Measurements from ENCODE around the gene TSPAN3. TPM values are rescaled to one million over a fixed set of nuclear protein-coding genes. Genes with fewer than 3 reads are reported as not detected.

The TSPAN3 gene
- total and polyA plus RNA-seq, 10 of the 15 experiments (the other 5 are each of a cell fraction or from before 2014, with no cell fraction given) = 18.9 to 114 (median 57.2) TPM

DNA sequence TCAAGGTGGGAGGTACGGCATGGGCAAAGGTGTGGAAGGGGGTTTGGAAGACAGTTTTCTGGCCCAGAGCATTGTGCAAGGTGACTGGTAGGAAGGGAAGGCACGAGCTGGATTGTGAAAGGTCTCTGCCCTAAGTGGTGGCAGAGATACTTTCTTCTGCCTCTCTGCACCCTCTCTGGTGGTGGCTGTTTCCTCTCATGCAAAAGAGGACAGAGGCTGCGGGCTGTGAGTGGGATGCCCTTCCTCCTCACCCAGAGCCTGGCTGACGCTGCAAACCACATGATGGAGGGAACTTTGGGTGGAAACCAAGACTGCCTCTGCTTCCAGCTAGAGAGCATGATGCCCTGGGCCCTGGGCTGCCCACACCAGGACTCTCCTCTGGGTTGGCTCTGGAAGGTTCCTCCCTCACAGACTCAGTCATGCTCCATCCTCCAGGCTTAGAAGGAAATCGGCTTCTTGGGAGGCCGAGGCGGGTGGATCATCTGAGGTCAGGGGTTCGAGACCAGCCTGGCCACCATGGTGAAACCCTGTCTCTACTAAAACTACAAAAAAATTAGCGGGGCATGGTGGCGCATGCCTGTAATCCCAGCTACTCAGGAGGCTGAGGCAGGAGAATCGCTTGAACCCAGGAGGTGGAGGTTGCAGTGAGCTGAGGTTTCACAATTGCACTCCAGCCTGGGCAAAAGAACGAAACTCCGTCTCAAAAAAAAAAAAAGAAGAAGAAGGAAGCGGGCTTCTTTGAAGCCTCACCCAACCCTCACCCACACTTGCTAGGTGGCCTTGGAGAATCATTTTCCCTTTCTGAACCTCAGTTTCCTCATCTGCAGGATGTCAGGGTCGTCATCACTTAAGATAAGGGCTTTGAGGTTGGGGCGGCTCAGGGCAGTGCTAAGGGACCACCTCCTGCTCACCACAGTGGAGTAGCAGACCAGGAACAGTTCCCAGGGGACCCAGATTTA is 67.7 kb downstream of the TSPAN3 start (continued):
- TF ChIP-seq PAX8 (IDR thresholded peaks at IDR 0.05) (no peak), EP300 (IDR thresholded peaks at IDR 0.05; ENCODE audit: borderline replicate concordance in 1 of 2, control insufficient read depth in 1 of 2, low read depth in 2 of 2, low read length in 2 of 2) (peak in 1 of 2 experiments; percentile 20; a peak in 1 of 4 replicates), PAX5 (IDR thresholded peaks at IDR 0.05; ENCODE audit: borderline replicate concordance, low read depth, low read length) (no peak; the same call in 1 of the 2 replicates), HDAC6 (IDR thresholded peaks at IDR 0.05; ENCODE audit: unreplicated experiment) (no peak), ZBED1 (IDR thresholded peaks at IDR 0.05; ENCODE audit: borderline replicate concordance) (no peak), ZZZ3 (IDR thresholded peaks at IDR 0.05; ENCODE audit: control insufficient read depth, insufficient read length, low read depth) (no peak), POLR2A (IDR thresholded peaks at IDR 0.05; ENCODE audit: low read depth, low read length) (no peak), FOXM1 (IDR thresholded peaks at IDR 0.05; ENCODE audit: low read depth, low read length) (no peak), DPF2 (IDR thresholded peaks at IDR 0.05) (peak; percentile 48; the same call in 1 of the 2 replicates), BACH1 (IDR thresholded peaks at IDR 0.05; ENCODE audit: borderline replicate concordance) (no peak), KLF5 (IDR thresholded peaks at IDR 0.05; ENCODE audit: partially characterized antibody) (no peak), GATAD2B (conservative IDR thresholded peaks at IDR 0.05; ENCODE audit: low read depth) (peak; percentile 62; the same call in 1 of the 2 replicates), POLR2AphosphoS5 (IDR thresholded peaks at IDR 0.05; ENCODE audit: low read length) (no peak), TCF3 (IDR thresholded peaks at IDR 0.05; ENCODE audit: borderline replicate concordance, insufficient read depth, low read depth, low read length) (no peak)
- TF ChIP-seq, protein P1, sequence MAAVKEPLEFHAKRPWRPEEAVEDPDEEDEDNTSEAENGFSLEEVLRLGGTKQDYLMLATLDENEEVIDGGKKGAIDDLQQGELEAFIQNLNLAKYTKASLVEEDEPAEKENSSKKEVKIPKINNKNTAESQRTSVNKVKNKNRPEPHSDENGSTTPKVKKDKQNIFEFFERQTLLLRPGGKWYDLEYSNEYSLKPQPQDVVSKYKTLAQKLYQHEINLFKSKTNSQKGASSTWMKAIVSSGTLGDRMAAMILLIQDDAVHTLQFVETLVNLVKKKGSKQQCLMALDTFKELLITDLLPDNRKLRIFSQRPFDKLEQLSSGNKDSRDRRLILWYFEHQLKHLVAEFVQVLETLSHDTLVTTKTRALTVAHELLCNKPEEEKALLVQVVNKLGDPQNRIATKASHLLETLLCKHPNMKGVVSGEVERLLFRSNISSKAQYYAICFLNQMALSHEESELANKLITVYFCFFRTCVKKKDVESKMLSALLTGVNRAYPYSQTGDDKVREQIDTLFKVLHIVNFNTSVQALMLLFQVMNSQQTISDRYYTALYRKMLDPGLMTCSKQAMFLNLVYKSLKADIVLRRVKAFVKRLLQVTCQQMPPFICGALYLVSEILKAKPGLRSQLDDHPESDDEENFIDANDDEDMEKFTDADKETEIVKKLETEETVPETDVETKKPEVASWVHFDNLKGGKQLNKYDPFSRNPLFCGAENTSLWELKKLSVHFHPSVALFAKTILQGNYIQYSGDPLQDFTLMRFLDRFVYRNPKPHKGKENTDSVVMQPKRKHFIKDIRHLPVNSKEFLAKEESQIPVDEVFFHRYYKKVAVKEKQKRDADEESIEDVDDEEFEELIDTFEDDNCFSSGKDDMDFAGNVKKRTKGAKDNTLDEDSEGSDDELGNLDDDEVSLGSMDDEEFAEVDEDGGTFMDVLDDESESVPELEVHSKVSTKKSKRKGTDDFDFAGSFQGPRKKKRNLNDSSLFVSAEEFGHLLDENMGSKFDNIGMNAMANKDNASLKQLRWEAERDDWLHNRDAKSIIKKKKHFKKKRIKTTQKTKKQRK (IDR thresholded peaks at IDR 0.05; ENCODE audit: low read depth, low read length) = no peak
- TF ChIP-seq, protein P2, sequence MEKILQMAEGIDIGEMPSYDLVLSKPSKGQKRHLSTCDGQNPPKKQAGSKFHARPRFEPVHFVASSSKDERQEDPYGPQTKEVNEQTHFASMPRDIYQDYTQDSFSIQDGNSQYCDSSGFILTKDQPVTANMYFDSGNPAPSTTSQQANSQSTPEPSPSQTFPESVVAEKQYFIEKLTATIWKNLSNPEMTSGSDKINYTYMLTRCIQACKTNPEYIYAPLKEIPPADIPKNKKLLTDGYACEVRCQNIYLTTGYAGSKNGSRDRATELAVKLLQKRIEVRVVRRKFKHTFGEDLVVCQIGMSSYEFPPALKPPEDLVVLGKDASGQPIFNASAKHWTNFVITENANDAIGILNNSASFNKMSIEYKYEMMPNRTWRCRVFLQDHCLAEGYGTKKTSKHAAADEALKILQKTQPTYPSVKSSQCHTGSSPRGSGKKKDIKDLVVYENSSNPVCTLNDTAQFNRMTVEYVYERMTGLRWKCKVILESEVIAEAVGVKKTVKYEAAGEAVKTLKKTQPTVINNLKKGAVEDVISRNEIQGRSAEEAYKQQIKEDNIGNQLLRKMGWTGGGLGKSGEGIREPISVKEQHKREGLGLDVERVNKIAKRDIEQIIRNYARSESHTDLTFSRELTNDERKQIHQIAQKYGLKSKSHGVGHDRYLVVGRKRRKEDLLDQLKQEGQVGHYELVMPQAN (conservative IDR thresholded peaks at IDR 0.05) = no peak
- TF ChIP-seq, protein P3, sequence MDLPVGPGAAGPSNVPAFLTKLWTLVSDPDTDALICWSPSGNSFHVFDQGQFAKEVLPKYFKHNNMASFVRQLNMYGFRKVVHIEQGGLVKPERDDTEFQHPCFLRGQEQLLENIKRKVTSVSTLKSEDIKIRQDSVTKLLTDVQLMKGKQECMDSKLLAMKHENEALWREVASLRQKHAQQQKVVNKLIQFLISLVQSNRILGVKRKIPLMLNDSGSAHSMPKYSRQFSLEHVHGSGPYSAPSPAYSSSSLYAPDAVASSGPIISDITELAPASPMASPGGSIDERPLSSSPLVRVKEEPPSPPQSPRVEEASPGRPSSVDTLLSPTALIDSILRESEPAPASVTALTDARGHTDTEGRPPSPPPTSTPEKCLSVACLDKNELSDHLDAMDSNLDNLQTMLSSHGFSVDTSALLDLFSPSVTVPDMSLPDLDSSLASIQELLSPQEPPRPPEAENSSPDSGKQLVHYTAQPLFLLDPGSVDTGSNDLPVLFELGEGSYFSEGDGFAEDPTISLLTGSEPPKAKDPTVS (IDR thresholded peaks at IDR 0.05; ENCODE audit: low read depth, low read length) = no peak
- TF ChIP-seq, protein P4, sequence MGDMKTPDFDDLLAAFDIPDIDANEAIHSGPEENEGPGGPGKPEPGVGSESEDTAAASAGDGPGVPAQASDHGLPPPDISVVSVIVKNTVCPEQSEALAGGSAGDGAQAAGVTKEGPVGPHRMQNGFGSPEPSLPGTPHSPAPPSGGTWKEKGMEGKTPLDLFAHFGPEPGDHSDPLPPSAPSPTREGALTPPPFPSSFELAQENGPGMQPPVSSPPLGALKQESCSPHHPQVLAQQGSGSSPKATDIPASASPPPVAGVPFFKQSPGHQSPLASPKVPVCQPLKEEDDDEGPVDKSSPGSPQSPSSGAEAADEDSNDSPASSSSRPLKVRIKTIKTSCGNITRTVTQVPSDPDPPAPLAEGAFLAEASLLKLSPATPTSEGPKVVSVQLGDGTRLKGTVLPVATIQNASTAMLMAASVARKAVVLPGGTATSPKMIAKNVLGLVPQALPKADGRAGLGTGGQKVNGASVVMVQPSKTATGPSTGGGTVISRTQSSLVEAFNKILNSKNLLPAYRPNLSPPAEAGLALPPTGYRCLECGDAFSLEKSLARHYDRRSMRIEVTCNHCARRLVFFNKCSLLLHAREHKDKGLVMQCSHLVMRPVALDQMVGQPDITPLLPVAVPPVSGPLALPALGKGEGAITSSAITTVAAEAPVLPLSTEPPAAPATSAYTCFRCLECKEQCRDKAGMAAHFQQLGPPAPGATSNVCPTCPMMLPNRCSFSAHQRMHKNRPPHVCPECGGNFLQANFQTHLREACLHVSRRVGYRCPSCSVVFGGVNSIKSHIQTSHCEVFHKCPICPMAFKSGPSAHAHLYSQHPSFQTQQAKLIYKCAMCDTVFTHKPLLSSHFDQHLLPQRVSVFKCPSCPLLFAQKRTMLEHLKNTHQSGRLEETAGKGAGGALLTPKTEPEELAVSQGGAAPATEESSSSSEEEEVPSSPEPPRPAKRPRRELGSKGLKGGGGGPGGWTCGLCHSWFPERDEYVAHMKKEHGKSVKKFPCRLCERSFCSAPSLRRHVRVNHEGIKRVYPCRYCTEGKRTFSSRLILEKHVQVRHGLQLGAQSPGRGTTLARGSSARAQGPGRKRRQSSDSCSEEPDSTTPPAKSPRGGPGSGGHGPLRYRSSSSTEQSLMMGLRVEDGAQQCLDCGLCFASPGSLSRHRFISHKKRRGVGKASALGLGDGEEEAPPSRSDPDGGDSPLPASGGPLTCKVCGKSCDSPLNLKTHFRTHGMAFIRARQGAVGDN (IDR thresholded peaks at IDR 0.05) = peak; percentile 28; the same call in 1 of the 2 replicates
